Peyer's patch (tissue), 4 donors: ENCODE measurements around the gene LURAP1L. TPM values are rescaled to one million over a fixed set of nuclear protein-coding genes. Genes with fewer than 3 reads are reported as not detected.
A peak's percentile ranks its signal among the peaks of the same experiment; 100 is the strongest.

Source experiments
- DNase-seq, 3 donors: peaks; one replicate each; pipeline ENCODE4 v3.0.0-alpha.2; 2017 to 2019
- H3K27ac ChIP-seq, 4 donors: fragments of 200-600 bp; sonication (generic); one replicate each; pipeline ENCODE4 v1.5.1; 2016 to 2019
- H3K27me3 ChIP-seq, 2 donors: fragments of 200-600 bp; sonication (generic); one replicate each; pipeline ENCODE4 v1.5.1; 2019
- H3K36me3 ChIP-seq, 3 donors: fragments of 200-600 bp; sonication (generic); one replicate each; pipeline ENCODE4 v1.5.1; 2016 to 2019
- H3K4me1 ChIP-seq, 4 donors: fragments of 200-600 bp; sonication (generic); one replicate each; pipeline ENCODE4 v1.5.1; 2016 to 2019
- H3K4me3 ChIP-seq, 4 donors: fragments of 200-600 bp; sonication (generic); 1 replicate in 3 of 4; 2 replicates in 1 of 4; pipeline ENCODE4 v1.5.1; 2016 to 2019; ENCODE audit warnings: mild to moderate bottlenecking in 1 of 4
- H3K9me3 ChIP-seq, 4 donors: fragments of 200-600 bp; sonication (generic); one replicate each; pipeline ENCODE4 v1.5.1; 2016 to 2019; ENCODE audit warnings: mild to moderate bottlenecking in 1 of 4
- CTCF ChIP-seq, 6 experiments: fragments of 450-650 bp in 4 of 6; fragments of 200-600 bp in 2 of 6; sonication (generic) in 1 of 6; IDR thresholded peaks; one replicate each; pipeline ENCODE4 v1.5.1; 2017 to 2019; ENCODE audit warnings: antibody characterized with exemption in 6 of 6, mild to moderate bottlenecking in 3 of 6, moderate library complexity in 1 of 6
- POLR2A ChIP-seq, 2 donors: fragments of 450-650 bp; IDR thresholded peaks; one replicate each; pipeline ENCODE4 v1.5.1; 2017; ENCODE audit warnings: antibody characterized with exemption in 2 of 2, mild to moderate bottlenecking in 2 of 2, moderate library complexity in 2 of 2
- total RNA-seq, 4 donors: library from RNA; depleted of rRNA; stranded (reverse); fragments of >200 nt; gene quantifications; one replicate each; pipeline ENCODE4 v1.1.0, GENCODE V29; 2016

Gene LURAP1L
- total RNA-seq, 4 donors from 2014 or later: 7.4 to 33.3 (median 14.3) TPM

- Histone ChIP-seq H3K27me3 (no peaks in the 10 kb centered on the region), H3K36me3 (no peaks in the 10 kb centered on the region), H3K4me1 (no peaks in the 10 kb centered on the region), H3K27ac (no peak overlapping the region), H3K4me3 (no peak overlapping the region), H3K9me3 (no peaks in the 10 kb centered on the region)
- TF ChIP-seq CTCF (IDR thresholded peaks at IDR 0.05): no peak
- no peak for TF ChIP-seq POLR2A (IDR thresholded peaks at IDR 0.05)
- no peak for DNase-seq
These were observed 27.3 kb downstream of the LURAP1L start for GRCh38 chr9:12802093-12802492.

DNA sequence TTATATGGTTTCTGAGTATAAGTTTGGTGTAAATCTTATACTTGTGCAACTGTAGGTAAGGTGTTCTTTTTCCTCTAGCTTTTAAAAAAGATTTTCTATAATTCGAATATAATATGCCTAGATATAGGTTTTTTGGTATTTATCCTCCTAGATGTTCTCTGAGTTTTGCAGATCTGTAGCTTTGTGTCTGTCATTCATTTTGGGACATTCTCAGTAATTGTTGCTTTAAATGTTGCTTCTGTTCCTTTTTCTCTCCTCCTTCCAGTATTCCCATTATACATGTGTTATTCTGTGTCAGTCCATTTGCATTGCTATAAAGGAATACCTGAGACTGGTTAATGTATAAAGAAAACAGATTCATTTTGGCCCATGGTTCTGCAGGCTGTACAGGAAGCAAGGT, 33.7 kb downstream of the LURAP1L start:
- Histone ChIP-seq H3K4me1 (peaks cover 0 to 15% (median 0%) of the 10 kb centered on the region in 4 donors), H3K27ac (peak overlapping the region in 1 of 4 donors; percentile 50), H3K4me3 (no peak overlapping the region), H3K27me3 (no peaks in the 10 kb centered on the region), H3K36me3 (no peaks in the 10 kb centered on the region), H3K9me3 (no peaks in the 10 kb centered on the region)
- no peak for DNase-seq
- TF ChIP-seq POLR2A (IDR thresholded peaks at IDR 0.05) (no peak), CTCF (IDR thresholded peaks at IDR 0.05) (no peak)

- H3K4me1 ChIP-seq: peaks cover 0 to 22% (median 0%) of the 10 kb centered on the region in 4 donors
- H3K4me3 ChIP-seq: no peak overlapping the region
- no peak for DNase-seq
- no peaks in the 10 kb centered on the region for H3K36me3 ChIP-seq
- no peaks in the 10 kb centered on the region for H3K9me3 ChIP-seq
- H3K27ac ChIP-seq: peak overlapping the region in 1 of 4 donors; percentile 50
- H3K27me3 ChIP-seq: no peaks in the 10 kb centered on the region
- TF ChIP-seq CTCF (IDR thresholded peaks at IDR 0.05) (no peak), POLR2A (IDR thresholded peaks at IDR 0.05) (no peak)
These were observed 34.9 kb downstream of the LURAP1L start for GRCh38 chr9:12809720-12810119.

DNA sequence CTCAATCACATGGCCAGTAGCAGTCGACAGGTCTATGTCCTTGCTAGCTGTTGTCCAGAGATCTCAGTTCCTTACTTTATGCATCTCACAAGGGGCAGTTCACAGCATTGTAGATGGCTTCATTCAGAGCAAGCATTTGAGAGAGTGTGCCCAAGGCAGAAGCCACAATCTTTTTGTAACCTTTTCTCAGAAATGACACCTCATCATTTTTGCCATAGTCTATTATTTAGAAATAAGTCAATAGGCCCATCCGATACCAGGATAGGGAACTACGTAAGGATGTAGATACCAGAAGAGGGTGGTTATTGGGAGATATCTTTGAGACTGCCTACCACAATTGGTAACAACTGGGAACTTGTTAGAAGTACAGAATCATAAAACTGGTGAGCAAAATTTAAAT, 37.1 kb downstream of the LURAP1L start:
- peaks cover 0 to 31% (median 0%) of the 10 kb centered on the region in 4 donors for H3K4me1 ChIP-seq
- no peak for DNase-seq
- TF ChIP-seq POLR2A (IDR thresholded peaks at IDR 0.05): no peak
- no peak for TF ChIP-seq CTCF (IDR thresholded peaks at IDR 0.05)

GRCh38 chr9:12812710-12813109, 37.9 kb downstream of the LURAP1L start:
- Histone ChIP-seq H3K4me1 (peaks cover 0 to 39% (median 0%) of the 10 kb centered on the region in 4 donors), H3K9me3 (no peaks in the 10 kb centered on the region), H3K27ac (no peak overlapping the region), H3K4me3 (no peak overlapping the region), H3K27me3 (no peaks in the 10 kb centered on the region), H3K36me3 (no peaks in the 10 kb centered on the region)
- DNase-seq: no peak
- TF ChIP-seq POLR2A (IDR thresholded peaks at IDR 0.05) (no peak), CTCF (IDR thresholded peaks at IDR 0.05) (no peak)

More for the DNA sequence above, 37.1 kb downstream of the LURAP1L start:
- Histone ChIP-seq H3K4me3 (no peak overlapping the region), H3K27me3 (no peaks in the 10 kb centered on the region), H3K9me3 (no peaks in the 10 kb centered on the region), H3K27ac (no peak overlapping the region), H3K36me3 (no peaks in the 10 kb centered on the region)

DNA sequence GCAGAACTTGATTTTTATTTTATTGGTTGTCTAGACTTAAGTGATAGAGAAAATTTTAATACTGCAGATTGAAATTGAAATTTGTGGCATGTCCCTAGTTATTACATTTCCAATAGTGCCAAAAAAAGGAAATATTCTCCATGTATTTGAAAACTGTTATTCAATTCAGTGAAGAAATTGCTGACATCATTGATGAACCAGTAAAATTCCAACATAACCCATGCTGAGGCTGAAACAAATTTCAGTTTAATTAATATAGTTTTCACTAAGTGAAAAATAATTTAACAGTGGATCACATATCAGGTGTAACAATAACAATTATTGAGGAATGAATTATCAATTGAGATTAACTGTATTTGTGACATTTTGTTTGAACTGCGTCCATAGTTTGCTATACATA, 38.7 kb downstream of the LURAP1L start:
- Histone ChIP-seq H3K36me3 (no peaks in the 10 kb centered on the region), H3K4me3 (peak overlapping the region in 2 of 4 donors; percentile 19 to 34), H3K27me3 (no peaks in the 10 kb centered on the region), H3K27ac (peak overlapping the region in 3 of 4 donors; percentile 52 to 87 (median 85)), H3K9me3 (no peaks in the 10 kb centered on the region), H3K4me1 (peaks cover 0 to 47% (median under 1%) of the 10 kb centered on the region in 4 donors)
- DNase-seq: no peak
- no peak for TF ChIP-seq CTCF (IDR thresholded peaks at IDR 0.05)
- TF ChIP-seq POLR2A (IDR thresholded peaks at IDR 0.05): no peak
